ENCODE data around the gene C16orf74. TPM values are rescaled to one million over a fixed set of nuclear protein-coding genes. Genes with fewer than 3 reads are reported as not detected.

Gene C16orf74
- polyA plus RNA-seq, 3 donors: 2.3 to 4.5 (median 4.0) TPM

DNA sequence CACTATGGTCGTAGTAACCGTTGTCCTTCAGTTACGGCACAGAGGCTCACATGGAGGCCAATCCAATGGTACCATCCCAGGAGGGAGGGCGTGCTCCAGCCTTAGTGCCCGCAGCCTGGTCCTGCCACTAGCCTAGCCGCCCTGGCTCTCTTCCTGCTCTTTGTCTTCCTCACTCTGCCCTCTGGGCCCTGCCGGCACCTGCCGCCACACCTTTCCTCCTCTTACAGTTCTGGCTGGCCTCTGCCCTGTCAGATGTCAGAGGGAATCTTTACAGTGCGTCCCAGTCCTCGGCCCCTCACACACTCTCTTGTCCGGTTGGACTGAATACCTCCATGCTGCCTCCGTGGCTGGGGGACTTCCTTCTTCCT, 85.5 kb downstream of the C16orf74 start:
- DNase-seq (ENCODE audit: extremely low read depth in 1 of 11, low read depth in 9 of 11, low spot score in 4 of 11): no peak

GRCh38 chr16:85664580-85665372, 86.1 kb downstream of the C16orf74 start:
- DNase-seq (ENCODE audit: extremely low read depth in 1 of 11, low read depth in 9 of 11, low spot score in 4 of 11): no peak

DNA sequence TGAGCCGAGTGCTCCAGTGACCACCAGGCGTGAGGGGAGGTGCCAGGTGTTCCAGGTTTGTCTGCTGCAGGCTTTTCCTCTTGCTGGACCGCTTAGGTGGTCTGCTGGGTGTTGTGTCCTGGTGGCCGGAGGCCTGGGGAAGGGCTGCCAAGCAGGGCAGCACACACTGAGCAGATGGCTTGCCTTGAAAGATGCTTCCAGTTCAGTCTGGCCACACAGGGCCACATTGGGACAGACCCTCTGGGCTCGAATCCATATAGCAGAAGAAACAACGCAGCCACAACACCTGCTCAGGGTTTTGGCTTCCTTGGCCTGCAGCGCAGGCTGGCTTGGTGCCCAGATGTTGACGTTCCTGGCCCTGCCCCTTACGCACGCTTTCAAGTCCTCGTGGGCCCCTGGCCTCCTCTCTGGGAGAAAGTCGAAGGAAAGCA, 87.0 kb downstream of the C16orf74 start:
- no peak for DNase-seq (ENCODE audit: extremely low read depth in 1 of 11, low read depth in 9 of 11, low spot score in 4 of 11)

GRCh38 chr16:85662976-85663830, 87.7 kb downstream of the C16orf74 start:
- DNase-seq (ENCODE audit: extremely low read depth in 1 of 11, low read depth in 9 of 11, low spot score in 4 of 11): no peak

DNA sequence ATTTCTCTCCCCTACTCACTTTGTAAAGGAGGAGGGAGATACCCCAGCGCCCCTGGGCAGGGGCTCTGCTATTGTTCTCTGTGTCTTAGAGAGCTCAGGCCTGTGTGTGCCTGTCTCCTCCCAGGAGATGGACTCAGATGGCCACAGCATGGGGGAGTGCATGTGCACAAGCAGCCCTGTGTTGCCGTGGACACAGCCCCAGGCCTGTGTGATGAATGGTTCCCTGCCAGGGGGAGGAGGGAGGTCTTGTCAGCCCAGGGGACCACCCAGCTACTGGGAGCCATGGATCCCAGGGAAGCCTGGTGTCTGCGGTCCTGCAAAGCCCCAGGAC, 88.4 kb downstream of the C16orf74 start:
- peak in 2 of 11 donors; percentile 55 to 60 for DNase-seq (ENCODE audit: extremely low read depth in 1 of 11, low read depth in 9 of 11, low spot score in 4 of 11)

GRCh38 chr16:85661740-85662481, 89.0 kb downstream of the C16orf74 start:
- no peak for DNase-seq (ENCODE audit: extremely low read depth in 1 of 11, low read depth in 9 of 11, low spot score in 4 of 11)

- DNase-seq (ENCODE audit: extremely low read depth in 1 of 11, low read depth in 9 of 11, low spot score in 4 of 11): no peak
Measured at GRCh38 chr16:85660843-85661739, 89.8 kb downstream of the C16orf74 start.

DNA sequence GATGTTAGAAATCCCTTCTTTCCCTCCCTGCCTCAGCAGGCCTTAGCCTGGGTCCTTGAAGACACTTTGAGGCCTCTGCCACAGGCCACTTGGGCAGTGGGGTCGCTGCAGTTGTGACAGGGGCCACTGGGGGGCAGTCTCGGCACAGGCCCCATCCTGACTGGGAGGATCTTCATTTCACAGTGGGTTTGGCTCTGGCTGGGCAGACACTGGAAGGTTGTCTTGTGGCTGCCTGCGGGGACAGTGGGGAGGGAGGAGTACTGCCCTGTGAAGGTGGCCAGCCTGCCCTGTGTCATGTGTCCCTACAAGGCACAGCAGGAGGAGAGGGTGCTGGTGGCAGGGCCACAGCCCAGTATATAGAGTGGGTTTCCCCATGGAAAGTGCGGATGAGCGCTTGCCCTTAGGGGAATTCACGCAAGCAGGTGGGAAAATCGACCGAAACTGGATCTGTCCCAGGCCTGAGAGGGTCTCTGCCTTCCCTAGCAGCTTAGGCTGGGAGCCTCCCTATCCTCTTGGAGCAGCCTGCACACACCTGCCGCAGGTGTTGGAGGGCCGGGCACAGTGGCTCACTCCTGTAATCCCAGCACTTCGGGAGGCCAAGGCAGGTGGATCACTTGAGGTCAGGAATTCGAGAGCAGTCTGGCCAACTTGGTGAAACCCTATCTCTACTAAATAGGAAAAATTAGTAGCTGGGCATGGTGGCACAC, 90.9 kb downstream of the C16orf74 start:
- DNase-seq (ENCODE audit: extremely low read depth in 1 of 11, low read depth in 9 of 11, low spot score in 4 of 11): peak in 2 of 11 donors; percentile 42 to 46

GRCh38 chr16:85659336-85659735, 91.6 kb downstream of the C16orf74 start:
- no peak for DNase-seq (ENCODE audit: extremely low read depth in 1 of 11, low read depth in 9 of 11, low spot score in 4 of 11)

DNA sequence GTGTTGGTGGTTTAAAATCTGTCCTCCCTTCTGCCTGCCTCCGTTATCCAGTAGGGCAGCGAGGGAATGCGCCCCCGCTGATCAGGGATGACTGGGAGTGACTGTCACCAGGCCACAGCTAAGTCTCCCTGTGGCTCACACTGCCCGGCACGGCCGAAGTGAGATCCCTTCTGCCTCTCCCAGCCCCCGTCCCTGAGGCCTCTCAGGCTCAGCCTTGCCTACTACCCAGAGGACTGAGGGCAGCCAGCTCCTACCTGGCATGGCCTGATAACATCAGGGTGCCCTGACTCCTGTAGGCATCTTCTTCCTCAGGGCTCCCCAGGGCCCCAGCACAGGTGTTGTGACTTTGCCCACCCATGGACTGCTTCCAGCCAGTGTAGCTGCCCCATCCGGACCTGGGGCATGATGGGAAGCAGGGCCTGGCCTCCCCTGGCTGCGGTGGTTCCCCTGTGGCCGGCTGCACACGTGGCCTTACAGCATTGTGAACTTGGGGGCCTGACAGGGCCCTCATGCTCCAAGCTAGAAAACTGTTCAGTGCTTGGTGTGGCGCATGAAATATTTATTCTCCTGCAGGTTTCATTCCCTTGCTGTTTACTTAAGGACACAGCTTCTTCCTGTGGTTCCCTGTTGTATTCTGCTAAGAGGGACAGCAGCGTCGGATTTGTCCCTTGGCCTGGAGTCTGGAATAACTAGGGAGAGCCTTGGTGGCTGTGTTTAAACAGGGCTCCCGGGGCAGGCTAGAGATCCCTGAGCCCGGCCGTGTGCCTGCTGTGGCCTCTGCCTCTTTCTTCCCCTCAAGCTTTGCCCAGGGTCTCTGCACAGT, 92.2 kb downstream of the C16orf74 start:
- no peak for DNase-seq (ENCODE audit: extremely low read depth in 1 of 11, low read depth in 9 of 11, low spot score in 4 of 11)

DNA sequence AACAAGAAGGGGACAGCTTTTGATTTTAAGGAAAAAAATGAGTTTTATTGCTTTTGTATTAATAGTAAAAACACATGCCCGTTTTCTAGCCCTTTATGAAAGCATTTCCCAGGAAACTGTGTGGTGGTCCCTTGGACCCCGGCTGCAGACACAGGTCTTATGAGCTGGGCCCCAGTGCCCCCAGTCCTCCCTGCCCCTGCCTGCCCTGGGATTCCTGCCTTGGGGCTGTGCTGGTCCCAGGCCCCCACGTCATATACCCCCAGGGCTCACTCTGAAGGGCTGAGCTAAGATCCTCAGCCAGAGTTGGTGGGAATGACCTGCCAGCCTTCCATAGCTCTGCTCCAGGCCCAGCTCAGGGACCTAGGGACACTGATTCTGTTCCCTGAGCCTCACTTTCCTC, 92.9 kb downstream of the C16orf74 start:
- DNase-seq (ENCODE audit: extremely low read depth in 1 of 11, low read depth in 9 of 11, low spot score in 4 of 11): no peak

Other genes starting within 250 kb of the C16orf74 start
- gene GSE1, start 137.8 kb downstream of the C16orf74 start, polyA plus RNA-seq (ENCODE audit: insufficient read length in 3 of 3): 10 to 100 TPM; 62.2 to 81.9 (median 73.5) TPM
- gene GINS2, start 62.1 kb downstream of the C16orf74 start, polyA plus RNA-seq (ENCODE audit: insufficient read length in 3 of 3): 10 to 100 TPM; 16.8 to 23.8 (median 20.0) TPM
- gene EMC8, start 48.4 kb upstream of the C16orf74 start, polyA plus RNA-seq (ENCODE audit: insufficient read length in 3 of 3): 10 to 100 TPM; 28.1 to 31.9 (median 31.8) TPM
- gene COX4I1, start 48.6 kb upstream of the C16orf74 start, polyA plus RNA-seq (ENCODE audit: insufficient read length in 3 of 3): 100 to 1,000 TPM; 342 to 440 (median 390) TPM
- 1 to 10 TPM; 3.3 to 6.5 (median 5.8) TPM for gene IRF8, start 148.1 kb upstream of the C16orf74 start, polyA plus RNA-seq (ENCODE audit: insufficient read length in 3 of 3)